Skeletal muscle satellite cell (primary cell): ENCODE measurements around the gene CMTR2.

ENCODE experiments used
- H3K27me3 ChIP-seq: 2 replicates; pipeline ENCODE4 v1.7.0; 2013; ENCODE audit warnings: low read length; ENCODE audit not compliant: control insufficient read depth, insufficient read depth
- H3K36me3 ChIP-seq: 2 replicates; pipeline ENCODE4 v1.7.0; 2013; ENCODE audit warnings: mild to moderate bottlenecking, control low read depth, low read length; ENCODE audit not compliant: insufficient read depth
- H3K4me1 ChIP-seq: 2 replicates; pipeline ENCODE4 v1.7.0; 2013; ENCODE audit warnings: low read length; ENCODE audit not compliant: control insufficient read depth, insufficient read depth
- H3K4me2 ChIP-seq: 2 replicates; pipeline ENCODE4 v1.7.0; 2013; ENCODE audit warnings: mild to moderate bottlenecking, low read length
- H3K4me3 ChIP-seq: 2 replicates; pipeline ENCODE4 v1.7.0; 2013; ENCODE audit warnings: low read length
- H3K9ac ChIP-seq: 2 replicates; pipeline ENCODE4 v1.7.0; 2013; ENCODE audit warnings: mild to moderate bottlenecking, low read depth, low read length, moderate library complexity
- H3K9me3 ChIP-seq: replicated peaks from 2 replicates; pipeline ENCODE4 v1.7.0; 2013; ENCODE audit warnings: mild to moderate bottlenecking, control low read depth, low read length

Gene CMTR2

GRCh38 chr16:71247478-71247877 is 41.7 kb downstream of the CMTR2 start:
- Histone ChIP-seq H3K36me3 (no peaks in the 10 kb centered on the region), H3K27me3 (no peaks in the 10 kb centered on the region), H3K4me3 (no peak overlapping the region), H3K9ac (no peak overlapping the region), H3K4me1 (no peaks in the 10 kb centered on the region), H3K4me2 (no peak overlapping the region), H3K9me3 (no peaks in the 10 kb centered on the region)

DNA sequence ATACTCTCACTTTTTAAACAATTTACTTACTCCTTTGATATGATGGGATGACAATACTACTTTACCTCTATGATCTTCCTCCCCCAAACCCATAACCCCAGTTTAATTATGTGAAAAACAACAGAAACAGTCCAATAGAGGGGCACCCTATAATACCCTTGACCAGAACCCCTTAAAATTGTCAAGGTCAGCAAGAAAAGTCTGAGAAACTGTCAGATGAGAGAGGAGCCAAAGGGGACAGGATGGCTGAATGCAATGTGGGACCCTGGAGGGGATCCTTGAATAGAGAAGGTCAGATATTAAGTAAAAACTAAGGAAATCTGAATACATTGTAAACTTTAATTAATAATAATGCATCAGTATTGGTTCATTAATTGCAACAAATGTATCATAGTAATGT is 42.9 kb downstream of the CMTR2 start:
- Histone ChIP-seq H3K9me3 (no peaks in the 10 kb centered on the region), H3K36me3 (no peaks in the 10 kb centered on the region), H3K4me3 (no peak overlapping the region), H3K27me3 (no peaks in the 10 kb centered on the region), H3K4me2 (no peak overlapping the region), H3K9ac (no peak overlapping the region), H3K4me1 (no peaks in the 10 kb centered on the region)

DNA sequence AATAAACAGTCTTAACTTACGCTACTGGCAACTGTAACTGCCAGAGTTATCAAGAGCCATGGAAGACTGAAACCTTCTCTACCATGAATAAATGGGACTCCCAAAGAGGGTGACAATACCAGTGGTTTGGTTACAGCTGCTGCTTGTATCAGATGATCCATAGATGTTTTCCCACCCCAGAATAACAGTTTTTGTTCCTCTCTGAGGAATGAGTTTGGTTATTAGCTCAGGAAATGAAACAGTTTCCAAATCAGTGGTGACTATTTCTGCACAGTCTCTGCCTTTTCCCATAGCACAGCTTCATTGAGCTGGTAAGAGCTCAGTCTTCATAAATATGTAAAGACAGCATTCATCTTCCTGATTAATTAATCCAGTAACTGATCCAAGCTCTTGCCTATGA is 44.7 kb downstream of the CMTR2 start:
- Histone ChIP-seq H3K27me3 (no peaks in the 10 kb centered on the region), H3K4me2 (no peak overlapping the region), H3K4me1 (no peaks in the 10 kb centered on the region), H3K9ac (no peak overlapping the region), H3K4me3 (no peak overlapping the region), H3K36me3 (no peaks in the 10 kb centered on the region), H3K9me3 (no peaks in the 10 kb centered on the region)

DNA sequence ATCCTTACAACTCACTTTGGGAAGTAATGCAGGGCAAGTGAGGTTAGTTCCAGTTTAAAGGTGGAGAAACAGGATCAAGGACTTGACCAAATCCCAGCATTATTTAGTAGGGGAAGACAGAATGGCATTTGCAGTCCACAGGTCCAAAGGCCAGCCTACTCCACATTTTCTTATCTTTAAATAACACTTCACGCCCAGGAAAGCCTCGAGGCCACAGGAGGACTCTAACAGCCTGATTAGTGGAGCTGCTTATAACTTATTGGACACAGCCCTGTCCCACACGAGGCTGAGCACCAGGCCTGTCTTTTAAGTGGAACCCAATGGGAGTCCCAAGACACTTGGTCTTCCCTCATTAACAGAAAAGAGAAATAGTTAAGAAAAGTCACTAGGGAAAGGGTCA is 46.6 kb downstream of the CMTR2 start:
- no peak overlapping the region for H3K4me2 ChIP-seq
- no peaks in the 10 kb centered on the region for H3K27me3 ChIP-seq
- no peak overlapping the region for H3K4me3 ChIP-seq
- no peak overlapping the region for H3K9ac ChIP-seq
- no peaks in the 10 kb centered on the region for H3K9me3 ChIP-seq
- H3K4me1 ChIP-seq = no peaks in the 10 kb centered on the region
- no peaks in the 10 kb centered on the region for H3K36me3 ChIP-seq

DNA sequence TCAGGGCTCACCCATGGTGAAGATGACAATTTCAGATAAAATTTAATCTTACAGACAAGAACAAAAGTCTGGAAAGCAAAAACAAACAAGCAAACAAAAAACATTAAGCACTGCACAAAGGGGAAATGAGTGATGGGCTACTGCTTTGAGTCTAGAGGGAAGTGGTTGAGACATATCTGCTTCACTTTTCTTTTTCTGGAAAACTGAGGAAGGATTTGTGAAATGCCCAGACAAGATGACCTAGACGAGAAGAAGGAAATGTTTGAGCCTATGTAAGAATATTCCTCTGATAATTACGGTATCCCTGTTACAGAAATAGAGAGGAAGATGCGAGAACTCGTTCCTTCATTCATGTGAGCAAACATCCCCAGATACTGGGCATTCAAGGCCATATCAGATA is 47.2 kb downstream of the CMTR2 start:
- no peak overlapping the region for H3K9ac ChIP-seq
- no peak overlapping the region for H3K4me3 ChIP-seq
- H3K4me1 ChIP-seq = no peaks in the 10 kb centered on the region
- no peaks in the 10 kb centered on the region for H3K27me3 ChIP-seq
- H3K4me2 ChIP-seq = no peak overlapping the region
- H3K9me3 ChIP-seq = no peaks in the 10 kb centered on the region
- H3K36me3 ChIP-seq = no peaks in the 10 kb centered on the region
